Activated naive CD8-positive, alpha-beta T cell treated with anti-CD3 and anti-CD28 coated beads, Interleukin-2, amount 50 U/mL, for 16 hours (primary cell): Measurements from ENCODE around the gene NSF.
"Not testable (repeated sequence)": the region's sequence is repeated elsewhere in the genome, so short reads cannot be mapped to it uniquely, and the experiment has no call there.

ENCODE experiments used
- DNase-seq: peaks from one replicate; pipeline ENCODE4 v3.0.0-alpha.2; 2020; ENCODE audit warnings: low read depth, low spot score

The NSF gene

DNA sequence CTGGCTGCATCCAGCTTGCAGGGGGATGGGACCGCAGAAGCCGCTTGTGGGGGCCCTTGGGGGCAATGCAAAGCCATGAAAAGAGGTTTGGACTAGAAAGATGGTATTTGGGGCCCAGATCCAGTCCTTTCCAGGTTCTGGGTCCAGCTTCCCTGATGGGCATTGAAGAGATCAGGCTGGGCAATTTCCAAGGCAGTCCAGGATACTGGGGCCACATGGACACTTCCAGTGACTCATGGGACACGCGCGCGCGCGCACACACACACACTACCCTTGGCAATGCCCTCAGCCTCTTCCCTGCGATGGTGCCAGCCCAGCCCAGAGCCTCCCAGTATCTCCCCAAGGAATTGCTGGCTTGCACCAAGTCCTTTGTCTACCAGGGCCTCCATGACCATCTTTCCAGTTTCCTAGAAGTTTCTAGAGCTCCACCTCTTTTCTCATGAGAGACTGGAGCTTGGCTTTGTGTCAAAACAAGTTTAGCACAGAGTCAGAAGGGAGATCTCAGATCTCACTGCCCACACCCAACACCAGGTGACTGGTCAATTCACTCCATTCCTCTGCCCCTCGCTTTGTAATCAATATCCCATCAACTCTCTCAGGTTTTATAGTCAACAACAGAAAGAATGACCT lies 183.8 kb downstream of the NSF start:
- DNase-seq, result no peak

DNA sequence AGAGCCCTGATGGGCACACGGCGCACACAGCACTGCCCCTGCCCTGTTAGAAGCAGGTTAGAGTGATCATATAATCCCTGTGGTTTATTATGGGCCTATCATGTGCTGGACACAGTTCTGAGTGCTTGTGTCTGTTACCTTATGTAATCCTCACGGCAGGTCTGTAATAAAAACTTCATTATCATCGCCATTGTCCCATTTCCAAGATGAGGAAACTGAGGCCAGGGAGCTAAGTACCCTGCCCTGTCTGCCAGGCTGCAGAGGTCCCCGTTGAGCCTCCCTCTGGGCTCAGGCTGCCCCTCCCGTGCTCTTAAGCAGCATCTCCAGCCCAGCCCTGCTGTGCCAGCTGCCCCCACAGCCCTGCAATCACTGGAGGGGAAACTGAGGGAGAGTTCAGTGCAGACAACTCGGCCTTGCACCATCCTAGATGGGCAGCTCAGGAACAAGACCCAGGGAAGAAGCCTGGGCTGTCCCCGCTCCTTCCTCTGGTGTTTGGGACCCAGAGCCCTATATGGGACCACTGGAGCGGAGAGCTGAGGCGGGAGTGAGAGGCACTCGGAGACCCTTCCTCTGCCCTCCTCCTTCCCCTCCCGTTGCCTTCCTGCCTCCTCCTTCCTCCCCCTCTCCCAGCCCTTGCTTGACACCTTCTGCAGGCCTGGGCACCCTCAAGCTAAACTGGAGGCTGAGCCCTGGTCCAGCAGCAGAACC lies 186.0 kb downstream of the NSF start:
- DNase-seq, result no peak

DNA sequence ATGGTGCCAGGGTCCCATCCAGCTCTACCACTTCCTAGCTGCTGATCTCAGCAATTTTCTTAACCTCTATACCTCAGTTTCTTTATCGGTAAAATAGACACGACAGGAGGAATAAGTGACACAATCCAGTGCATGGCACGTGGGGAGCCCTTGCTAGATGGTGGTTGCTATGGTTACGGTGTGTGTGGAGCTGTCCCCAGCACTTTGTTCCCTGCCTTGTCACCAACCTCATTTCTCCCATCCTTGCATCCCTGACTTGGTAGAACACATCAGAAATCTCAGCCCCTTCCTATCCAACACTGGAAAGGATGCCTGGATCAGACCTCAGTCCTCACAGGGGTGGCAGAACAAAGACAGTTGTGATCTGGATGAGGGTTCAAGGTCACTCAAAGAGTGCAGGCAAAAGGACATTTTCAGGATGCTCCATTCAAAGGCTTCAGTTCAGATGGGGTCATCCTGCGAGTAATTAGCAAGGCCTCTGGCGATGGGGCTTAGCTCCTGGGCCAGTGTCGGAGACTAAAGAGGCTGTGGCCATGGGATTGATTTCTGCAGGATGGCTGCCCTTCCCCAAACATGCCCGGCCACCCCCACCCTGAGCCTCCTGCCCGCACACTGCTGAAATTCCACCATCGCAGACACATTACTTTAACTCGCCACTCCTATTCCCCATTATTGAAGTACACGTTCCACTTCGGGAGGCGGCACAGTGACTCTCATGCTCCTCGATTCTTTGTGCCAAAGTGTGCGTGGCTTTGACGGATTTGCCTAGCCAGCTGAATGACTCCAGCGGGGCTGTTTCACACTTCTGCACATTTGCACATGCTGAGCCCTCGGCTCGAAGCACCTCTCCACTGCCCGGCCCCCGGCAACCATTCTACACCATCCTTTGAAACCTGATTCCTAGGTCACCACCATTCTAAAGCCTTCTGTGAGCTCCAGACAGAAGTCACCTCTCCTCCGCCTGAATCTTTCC lies 187.8 kb downstream of the NSF start:
- no peak for DNase-seq

DNA sequence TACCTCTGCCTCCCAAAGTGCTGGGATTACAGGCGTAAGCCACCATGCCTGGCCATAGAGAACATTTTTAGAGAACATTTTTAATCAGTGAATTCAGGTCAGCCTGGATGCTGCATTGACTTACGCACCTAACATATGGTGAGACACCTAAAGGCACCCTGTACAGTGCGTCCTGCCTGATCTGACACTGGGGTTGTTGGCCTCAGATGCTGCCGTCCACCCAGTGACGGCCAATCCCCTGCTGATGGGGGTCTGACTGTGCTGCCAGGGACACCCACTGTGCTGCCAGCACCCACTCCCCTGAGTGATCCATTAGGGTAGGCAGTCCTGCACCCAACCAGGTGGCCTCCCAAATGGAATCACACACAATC lies 189.5 kb downstream of the NSF start:
- no peak for DNase-seq

DNA sequence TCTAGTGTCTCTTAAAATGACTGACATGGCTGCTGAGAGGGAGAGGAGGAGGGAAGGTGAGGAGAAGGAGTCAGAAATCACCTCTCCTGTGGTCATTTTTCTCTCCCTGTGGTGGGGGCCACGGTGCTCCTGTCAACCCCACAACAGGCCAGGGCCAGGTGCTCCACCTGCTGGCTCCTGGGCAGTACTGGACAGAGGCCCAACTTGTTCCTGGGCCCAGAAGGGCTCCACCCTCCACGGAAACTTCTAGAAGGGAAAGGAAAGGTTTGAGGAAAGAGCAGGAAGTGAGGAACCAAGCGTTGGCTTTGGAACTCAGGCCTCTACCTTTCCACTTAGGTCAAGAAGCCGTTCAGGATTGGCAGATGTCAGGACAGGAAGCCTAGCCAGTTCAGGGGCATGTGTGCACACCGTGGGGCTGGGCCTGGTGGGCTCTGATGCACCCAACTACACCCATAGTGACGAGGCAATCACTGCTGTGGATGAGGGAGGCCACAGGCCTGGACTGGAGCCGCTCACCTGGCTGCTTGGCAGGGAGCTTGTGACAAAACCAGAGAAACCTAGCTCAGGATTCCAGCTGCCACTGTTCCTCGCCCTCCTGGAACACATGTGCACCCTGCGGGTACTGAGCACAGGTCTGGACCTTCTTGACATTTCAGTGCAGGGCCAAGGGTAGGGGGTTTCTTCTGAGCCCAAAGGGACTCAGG lies 191.9 kb downstream of the NSF start:
- no peak for DNase-seq

DNA sequence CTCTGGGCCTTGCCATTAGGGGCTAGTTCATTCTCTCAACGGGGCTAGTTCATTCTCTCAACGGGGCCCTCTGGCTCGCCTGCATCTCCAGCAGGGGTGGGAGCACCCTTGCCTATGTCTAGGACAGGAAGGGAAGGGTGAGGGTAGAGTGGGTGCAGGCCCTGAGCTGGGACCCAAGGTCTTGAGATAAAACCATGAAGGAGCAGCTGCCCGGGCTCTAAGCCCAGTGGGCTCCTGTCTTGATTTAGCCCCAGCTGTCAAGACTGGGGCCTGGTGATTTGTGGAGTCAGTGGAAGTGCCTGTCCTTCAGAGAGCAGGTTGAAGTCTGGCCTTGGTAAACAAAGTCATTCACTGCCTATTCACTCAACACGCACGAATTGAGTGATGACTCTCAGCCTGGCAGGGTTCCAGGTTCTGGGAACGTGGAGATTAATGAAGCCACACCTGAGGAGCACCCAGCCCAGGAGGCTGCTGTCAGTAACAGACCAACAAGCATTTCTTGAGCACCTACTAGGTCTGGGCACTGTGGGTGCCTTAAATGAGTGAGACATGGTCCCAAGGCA lies 192.6 kb downstream of the NSF start:
- DNase-seq, result no peak

DNA sequence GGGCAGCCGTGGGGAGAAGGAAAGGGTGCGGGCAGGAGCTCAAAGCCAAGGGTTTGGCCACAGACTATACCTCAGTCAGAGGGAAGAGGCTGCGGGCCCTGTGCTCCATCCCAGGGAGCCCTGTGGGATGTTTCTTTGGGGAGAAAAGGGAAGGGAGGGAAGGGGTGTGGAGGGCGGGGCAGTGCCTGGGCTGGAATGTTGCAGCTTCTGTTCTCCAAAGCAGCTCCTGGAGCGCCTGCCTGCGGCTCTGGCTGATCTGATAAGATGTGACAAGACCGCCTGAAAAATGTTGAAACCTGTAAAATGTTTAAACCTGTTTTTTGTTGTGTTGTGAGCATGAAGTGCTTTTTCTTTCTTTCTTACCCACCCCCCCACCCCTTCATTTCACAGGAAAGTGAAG lies 195.2 kb downstream of the NSF start:
- DNase-seq, result no peak

DNA sequence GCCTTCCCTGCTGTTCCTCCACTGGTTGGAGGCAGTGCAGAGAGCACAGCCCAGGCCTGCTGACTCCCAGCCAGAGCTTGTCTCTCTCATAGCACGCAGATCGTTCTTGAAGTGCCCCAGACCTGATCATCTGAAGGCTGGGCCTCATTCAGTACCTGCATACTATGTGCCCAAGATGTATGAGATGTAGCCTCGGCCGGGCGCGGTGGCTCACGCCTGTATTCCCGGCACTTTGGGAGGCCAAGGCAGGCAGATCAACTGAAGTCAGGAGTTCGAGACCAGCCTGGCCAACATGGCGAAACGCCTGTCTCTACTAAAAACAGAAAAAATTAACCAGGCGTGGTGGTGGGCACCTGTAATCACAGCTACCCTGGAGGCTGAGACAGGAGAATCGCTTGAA lies 197.0 kb downstream of the NSF start:
- DNase-seq, result no peak

DNA sequence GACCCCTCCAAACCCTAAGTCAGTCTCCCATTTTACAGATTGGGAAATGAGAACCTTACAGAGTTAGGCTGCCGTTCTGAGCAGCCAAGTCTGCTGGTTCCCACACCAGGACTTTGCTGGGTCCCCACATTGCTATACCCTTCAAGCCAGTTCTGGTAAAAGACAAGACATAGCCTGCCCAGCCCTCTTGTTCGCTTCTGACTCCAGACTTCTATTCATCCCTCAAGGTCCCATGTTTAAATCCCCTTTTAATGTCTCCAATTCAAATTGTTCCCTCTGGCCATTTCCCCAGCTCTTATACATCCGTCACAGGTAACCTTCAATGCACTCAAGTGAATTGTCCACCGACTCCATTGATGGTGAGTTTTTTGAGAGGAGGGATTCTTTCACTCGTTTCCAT lies 197.8 kb downstream of the NSF start:
- DNase-seq, result no peak

DNA sequence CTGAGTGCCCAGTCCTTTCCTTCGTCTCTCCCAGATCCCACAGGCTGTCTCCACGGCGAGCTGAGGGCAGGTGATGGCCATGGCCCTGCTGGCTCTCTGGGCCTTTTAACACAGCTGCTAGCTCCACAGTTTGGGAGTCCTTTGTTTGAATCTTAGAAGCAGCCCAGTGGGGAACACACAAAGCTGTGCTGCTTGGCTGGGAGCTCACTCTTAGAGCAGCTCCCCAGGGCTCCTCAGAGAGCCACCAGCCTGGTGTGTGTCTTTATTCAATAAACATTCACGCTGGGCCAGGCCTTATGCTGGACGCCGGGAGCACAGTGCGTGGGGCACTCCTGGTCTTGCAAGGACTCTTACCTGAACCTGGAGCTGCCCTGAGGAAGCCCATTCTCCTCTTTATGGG lies 198.3 kb downstream of the NSF start:
- no peak for DNase-seq

DNA sequence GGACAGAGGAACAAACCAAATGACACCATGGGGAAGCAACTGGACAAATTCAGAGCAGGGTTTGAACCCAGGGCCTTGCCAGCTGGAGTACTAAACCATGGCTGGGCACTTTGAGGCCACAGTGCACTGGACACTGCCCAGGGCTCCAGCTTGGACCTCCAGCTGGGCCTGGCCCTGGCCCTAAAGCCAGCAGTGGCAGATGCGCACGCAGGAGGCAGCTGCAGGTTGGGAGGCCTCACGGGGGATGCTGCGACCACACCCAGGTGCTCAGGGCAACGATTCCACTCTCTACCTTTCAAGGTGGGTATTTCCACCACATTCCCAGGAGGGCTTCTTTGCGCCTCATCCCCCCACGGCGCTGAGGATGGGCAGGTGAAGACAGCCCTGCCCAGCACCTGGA lies 199.1 kb downstream of the NSF start:
- DNase-seq, result no peak

DNA sequence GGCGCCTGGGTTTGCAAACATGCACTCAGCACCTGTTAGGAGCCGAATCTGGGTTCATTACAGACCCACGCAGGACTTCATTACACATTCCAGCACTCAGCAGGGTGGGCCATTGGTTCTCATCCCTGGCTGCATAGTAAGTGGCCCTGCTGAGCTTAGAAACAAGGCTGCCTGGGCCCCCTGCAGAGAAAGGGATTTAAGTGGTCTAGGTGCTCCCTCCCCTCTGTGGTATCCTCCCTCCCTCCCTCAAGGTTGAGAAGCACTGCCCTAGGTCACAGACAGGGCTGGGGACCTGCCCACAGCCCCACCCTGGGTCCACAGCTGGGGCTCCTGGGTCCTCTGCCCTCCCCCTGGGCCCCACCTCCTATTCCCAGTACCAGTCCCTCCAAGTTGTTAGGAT lies 199.7 kb downstream of the NSF start:
- no peak for DNase-seq

DNA sequence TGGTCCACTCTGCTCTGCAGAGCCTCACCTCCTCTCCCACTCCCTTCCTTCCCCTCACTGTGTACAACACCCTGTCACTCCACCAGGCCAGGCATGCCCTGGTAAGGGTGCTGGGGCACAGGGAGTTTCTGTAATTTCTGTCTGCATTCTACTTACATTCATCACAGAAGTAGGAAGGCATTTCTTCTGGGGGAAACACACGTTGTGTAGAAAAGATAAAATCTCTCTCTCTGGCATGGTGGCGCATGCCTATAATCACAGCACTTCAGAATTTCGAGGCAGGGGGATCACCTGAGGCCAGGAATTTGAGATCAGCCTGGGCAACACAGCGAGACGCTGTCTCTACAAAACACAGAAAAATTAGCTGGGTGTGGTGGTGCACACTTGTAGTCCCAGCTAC lies 201.1 kb downstream of the NSF start:
- no peak for DNase-seq

DNA sequence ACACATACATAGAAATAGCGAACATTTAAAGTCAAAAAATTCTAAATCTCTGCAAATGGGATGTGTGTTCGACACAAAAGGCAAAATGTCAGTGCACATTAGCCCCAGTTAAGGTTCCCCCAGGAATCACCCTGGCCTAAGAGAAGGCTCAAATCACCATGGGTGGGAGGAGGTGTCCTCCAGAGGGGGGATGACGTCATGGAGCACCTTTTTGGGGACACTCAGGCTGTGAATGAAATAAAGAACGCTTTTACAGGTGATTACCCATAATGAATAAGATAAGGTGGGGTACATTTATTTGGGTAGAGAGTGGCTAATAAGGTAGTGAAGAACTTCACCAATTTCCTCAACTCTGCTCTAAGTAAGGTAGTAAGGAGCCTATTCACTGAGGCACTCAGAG lies 201.6 kb downstream of the NSF start:
- no peak for DNase-seq

DNA sequence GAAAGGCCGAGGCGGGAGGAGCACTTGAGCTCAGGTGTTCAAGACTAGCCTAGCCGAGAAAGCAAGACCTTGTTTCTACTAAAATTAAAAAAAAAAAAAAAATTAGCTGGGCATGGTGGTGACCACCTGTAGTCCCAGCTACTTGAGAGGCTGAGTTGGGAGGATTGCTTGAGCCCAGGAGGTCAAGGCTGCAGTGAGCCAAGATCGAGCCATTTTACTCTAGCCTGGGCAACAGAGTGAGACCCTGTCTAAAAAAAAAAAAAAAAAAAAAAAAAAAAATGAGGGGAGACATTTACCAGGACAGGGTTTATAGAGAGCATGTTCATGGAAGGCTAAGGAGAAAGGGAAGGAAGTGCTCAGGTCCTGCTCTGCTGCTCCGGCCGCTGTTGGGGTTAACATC lies 202.6 kb downstream of the NSF start:
- not testable (repeated sequence) for DNase-seq

DNA sequence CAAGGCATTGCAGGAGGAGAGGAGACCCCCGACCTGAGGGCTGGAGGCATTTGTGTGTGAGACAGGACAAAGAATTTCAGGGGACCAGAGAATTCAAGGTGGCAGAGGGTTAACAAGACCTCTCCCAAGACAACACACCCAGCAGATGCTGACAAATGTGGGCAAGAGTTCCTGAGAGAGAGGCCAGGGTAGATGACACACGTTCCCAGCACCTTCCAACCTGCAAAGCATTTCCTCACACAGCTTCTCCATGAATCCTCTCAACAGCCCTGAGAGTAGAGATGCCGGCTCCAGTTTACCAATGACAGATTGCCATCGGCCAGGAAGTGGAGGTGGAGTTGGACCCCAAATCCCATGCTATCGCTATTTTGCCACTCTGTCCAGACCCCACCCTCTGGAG lies 203.1 kb downstream of the NSF start:
- DNase-seq, result no peak

DNA sequence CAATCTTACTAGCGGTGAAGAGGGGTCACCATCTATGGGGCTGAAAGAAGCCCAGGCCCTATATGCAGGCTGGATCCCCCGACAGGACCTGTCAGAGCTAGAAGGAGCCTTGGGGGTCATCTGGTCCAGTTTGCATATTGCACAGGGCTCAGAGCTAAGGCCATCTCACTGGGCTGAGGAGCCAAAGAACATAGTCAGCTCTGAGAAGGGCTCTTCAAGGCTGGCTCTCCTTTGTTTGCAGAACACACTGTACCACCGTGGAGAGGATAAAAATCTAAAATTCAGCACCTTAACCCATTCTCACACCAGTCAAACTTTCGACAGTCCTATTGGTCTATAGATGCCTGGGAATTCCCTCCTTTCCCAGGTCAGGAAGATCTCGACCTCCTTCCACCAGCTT lies 203.8 kb downstream of the NSF start:
- DNase-seq, result no peak

DNA sequence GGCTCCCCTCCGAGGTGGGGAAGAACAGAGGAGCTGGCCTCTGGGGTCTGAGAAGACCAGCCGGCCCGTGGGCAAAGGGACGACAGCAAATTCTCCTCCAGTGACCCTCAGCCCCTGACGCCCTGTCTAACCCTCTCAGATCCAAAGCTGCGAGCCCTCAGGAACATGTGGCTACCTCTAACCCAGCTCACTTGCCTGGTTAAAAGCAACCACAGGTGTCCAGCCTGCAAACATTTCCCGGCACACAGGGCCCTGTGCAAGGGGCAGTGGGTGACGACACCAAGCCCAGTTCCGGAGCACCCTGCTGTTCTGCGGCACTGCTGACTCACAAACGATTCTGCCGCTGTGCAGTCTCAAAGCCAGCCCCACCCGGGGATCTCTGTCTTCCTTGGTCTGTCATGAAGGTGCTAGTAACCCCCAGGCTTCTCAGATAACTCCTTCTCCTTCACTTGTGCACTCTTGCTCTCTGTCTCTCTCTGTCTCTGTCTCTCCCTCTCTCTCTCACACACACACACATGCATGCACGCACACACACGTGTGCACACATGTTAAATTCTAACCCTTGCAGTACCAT lies 205.0 kb downstream of the NSF start:
- DNase-seq, result no peak

DNA sequence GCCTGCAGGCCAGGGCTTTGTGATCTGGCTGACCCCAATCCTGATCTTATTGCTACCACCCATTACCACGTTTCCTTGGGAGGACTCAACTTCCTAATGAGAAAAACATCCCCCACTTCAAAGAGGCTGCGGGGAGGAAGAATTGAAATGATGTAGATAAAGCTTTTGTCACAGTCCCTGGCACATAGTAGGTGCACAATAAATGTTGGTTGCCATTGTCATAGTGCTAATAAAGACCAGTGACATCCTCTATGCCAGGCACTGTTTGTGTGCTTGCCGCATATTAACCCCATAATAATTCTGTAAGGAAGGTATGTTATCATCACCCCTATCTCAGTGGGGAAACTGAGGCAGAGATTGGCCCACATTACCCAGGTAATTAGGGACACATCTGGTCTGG lies 205.6 kb downstream of the NSF start:
- no peak for DNase-seq

DNA sequence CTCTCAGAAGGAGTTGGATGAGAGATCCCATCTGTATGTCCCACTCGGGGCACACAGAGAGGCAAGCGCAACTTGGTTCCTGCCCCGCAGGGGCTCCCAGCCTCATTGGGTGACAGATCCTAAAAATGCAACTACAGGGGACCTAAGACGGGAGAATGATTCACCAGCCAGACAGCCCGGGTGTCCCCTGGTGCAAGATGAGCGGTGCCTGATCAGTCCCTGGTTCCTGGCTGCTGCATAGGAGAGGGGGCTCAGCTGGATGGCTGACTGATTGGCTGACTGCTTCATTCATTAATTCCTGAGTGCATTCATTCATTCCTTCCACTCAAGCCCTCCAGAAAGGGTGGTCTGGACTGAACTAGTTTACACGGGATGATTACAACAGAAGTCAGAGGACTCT lies 206.1 kb downstream of the NSF start:
- DNase-seq, result no peak

DNA sequence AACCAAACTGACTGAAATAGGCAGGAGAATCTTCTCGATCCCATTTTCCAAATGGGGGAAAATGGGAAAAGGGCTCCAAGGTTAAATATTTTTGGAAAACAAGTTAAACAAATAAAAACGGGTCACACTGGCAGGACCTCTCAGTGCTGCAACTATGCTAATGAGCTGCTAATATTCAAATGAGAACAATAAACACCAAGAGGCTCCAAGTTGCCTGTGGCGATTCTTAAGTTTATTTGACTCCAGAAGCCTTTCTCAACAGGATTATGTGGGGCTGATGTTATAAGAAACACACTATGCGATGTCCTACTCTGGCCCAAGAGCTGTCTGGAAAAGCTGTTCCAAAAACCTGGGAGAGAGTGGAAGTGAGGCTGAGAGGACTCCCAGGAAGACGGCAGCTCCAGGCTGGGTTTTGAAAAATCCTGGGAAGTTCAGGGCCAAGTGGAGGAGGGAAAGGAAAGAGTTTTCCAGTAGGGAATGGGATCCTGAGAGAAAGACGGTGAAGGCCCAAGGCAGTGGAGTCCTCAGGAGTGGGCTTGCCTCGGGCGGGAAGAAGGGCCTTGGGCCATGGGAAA lies 206.6 kb downstream of the NSF start:
- no peak for DNase-seq
